Ishikawa (cell line): ENCODE data around the gene ZNF343.

Source experiments
- CEBPB ChIP-seq: IDR thresholded peaks from 2 replicates; pipeline ENCODE4 v1.6.1; 2012
- EGR1 ChIP-seq: IDR thresholded peaks from 2 replicates; pipeline ENCODE4 v1.6.1; 2012
- EP300 ChIP-seq: IDR thresholded peaks from 2 replicates; pipeline ENCODE4 v1.6.1; 2012; ENCODE audit warnings: borderline replicate concordance
- FOXM1 ChIP-seq: IDR thresholded peaks from 2 replicates; pipeline ENCODE4 v1.6.1; 2012; ENCODE audit warnings: low read depth, borderline replicate concordance
- NFIC ChIP-seq: IDR thresholded peaks from 2 replicates; pipeline ENCODE4 v1.6.1; 2012
- RAD21 ChIP-seq: IDR thresholded peaks from 2 replicates; pipeline ENCODE4 v1.6.1; 2012; ENCODE audit warnings: low read depth
- TAF1 ChIP-seq: IDR thresholded peaks from 2 replicates; pipeline ENCODE4 v1.6.1; 2012; ENCODE audit warnings: low read depth, mild to moderate bottlenecking
- TCF12 ChIP-seq: IDR thresholded peaks from 2 replicates; pipeline ENCODE4 v1.6.1; 2012; ENCODE audit warnings: low read depth
- TEAD4 ChIP-seq: IDR thresholded peaks from 2 replicates; pipeline ENCODE4 v1.6.1; 2012
- YY1 ChIP-seq: IDR thresholded peaks from 2 replicates; pipeline ENCODE4 v1.6.1; 2012; ENCODE audit warnings: low read depth
- ZBTB7A ChIP-seq: IDR thresholded peaks from 2 replicates; pipeline ENCODE4 v1.6.1; 2012; ENCODE audit warnings: low read depth
- TF ChIP-seq, protein P1 (sequence below): IDR thresholded peaks from 2 replicates; pipeline ENCODE4 v1.6.1; 2012
- TF ChIP-seq, protein P2 (sequence below): IDR thresholded peaks from 2 replicates; pipeline ENCODE4 v1.6.1; 2012; ENCODE audit warnings: low read depth, mild to moderate bottlenecking
- TF ChIP-seq, protein P3 (sequence below): IDR thresholded peaks from 2 replicates; pipeline ENCODE4 v1.6.1; 2012

DNA sequence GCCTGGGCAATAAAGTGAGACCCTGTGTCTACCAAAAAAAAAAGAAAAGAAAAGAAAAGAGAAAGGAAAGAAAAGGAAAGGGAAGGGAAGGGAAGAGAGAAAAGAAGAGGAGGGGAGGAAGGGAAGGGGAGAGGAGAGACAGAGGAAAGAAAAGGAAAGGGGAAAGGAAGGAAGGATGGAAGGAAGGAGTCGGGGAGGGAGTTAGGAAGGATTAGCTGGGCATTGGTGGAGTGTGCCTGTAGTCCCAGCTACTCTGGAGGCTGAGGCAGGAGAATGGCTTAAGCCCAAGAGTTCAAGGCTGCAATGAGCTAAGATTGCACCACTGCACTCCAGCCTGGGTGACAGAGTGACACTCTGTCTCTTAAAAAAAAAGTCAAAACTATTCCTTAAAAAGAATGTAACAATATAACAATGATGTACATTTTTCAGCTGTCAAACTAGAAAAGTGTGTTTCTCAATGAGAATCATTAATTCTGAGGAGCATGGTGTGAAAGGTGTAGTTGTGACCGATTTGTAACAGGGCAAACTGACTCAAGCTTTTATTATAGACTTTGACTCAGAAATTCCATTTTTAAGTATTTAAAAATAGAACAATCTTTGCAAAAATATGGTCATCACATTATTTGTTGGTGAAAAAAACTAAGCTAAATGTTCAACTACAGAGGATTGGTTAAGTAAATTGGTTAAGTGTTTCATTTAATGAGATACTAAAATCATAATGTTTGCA lies 52.8 kb downstream of the ZNF343 start:
- TF ChIP-seq, protein P1, sequence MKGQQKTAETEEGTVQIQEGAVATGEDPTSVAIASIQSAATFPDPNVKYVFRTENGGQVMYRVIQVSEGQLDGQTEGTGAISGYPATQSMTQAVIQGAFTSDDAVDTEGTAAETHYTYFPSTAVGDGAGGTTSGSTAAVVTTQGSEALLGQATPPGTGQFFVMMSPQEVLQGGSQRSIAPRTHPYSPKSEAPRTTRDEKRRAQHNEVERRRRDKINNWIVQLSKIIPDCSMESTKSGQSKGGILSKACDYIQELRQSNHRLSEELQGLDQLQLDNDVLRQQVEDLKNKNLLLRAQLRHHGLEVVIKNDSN = no peak
- TF ChIP-seq YY1 (no peak), EP300 (no peak), TCF12 (no peak), TAF1 (no peak), EGR1 (no peak), CEBPB (no peak), NFIC (no peak), FOXM1 (no peak), TEAD4 (no peak), RAD21 (no peak), ZBTB7A (no peak)
- TF ChIP-seq, protein P2, sequence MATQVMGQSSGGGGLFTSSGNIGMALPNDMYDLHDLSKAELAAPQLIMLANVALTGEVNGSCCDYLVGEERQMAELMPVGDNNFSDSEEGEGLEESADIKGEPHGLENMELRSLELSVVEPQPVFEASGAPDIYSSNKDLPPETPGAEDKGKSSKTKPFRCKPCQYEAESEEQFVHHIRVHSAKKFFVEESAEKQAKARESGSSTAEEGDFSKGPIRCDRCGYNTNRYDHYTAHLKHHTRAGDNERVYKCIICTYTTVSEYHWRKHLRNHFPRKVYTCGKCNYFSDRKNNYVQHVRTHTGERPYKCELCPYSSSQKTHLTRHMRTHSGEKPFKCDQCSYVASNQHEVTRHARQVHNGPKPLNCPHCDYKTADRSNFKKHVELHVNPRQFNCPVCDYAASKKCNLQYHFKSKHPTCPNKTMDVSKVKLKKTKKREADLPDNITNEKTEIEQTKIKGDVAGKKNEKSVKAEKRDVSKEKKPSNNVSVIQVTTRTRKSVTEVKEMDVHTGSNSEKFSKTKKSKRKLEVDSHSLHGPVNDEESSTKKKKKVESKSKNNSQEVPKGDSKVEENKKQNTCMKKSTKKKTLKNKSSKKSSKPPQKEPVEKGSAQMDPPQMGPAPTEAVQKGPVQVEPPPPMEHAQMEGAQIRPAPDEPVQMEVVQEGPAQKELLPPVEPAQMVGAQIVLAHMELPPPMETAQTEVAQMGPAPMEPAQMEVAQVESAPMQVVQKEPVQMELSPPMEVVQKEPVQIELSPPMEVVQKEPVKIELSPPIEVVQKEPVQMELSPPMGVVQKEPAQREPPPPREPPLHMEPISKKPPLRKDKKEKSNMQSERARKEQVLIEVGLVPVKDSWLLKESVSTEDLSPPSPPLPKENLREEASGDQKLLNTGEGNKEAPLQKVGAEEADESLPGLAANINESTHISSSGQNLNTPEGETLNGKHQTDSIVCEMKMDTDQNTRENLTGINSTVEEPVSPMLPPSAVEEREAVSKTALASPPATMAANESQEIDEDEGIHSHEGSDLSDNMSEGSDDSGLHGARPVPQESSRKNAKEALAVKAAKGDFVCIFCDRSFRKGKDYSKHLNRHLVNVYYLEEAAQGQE = no peak
- TF ChIP-seq, protein P3, sequence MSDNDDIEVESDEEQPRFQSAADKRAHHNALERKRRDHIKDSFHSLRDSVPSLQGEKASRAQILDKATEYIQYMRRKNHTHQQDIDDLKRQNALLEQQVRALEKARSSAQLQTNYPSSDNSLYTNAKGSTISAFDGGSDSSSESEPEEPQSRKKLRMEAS = no peak
